Measurements from ENCODE around the gene GPR55. TPM values are rescaled to one million over a fixed set of nuclear protein-coding genes. Genes with fewer than 3 reads are reported as not detected.

Gene GPR55
- total RNA-seq, 1 experiment from 2014 or later: not detected

DNA sequence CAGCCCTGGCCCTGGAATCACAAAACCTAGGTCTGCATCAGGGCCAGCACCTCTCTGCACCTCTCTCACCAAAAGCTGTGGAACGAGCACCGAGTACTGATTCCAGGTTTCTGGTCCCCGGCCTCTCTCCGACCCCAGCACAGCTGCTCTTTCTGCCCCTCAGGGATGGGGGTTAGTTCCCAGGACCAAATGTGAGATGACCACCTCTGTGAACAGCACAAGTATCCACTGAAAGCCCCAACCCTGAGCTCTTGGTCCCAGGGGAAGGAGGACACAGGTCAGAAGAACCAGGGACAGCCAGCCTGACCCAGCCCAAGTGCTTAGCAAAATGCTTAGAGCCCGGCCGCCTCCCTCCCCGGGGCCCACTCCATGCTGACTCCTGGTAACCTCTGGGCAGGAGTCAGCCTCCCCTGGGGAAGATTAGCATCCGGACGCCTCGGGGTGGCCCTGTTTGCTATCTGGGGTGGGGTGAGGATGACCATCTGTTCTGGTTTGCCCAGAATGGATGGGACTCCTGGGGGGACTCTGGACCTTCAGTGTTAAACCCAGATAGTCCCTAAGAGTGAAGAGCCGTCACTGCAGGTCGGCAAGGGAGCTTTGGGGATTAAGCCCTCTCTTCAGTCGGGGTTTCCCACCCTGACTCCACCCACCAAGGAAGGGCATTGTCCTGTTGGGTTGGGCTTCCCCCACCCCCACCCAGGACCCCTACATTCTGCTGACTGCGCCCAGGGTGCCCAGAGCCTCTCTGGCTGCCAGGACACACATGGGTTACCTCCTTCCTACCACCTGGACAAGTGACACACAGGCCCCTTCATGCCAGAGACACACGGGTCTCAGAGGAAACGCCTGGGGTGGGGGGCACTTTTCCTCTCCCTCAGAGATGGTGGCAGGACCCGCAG is 9.4 kb upstream of the GPR55 start:
- Histone ChIP-seq H3K4me2 (ENCODE audit: insufficient read depth, insufficient read length, low read length) (no peak overlapping the region), H2BK5ac (ENCODE audit: insufficient read length, low read length) (no peak overlapping the region), H2BK12ac (ENCODE audit: insufficient read length, low read depth, low read length) (no peak overlapping the region), H3K9me3 (ENCODE audit: control insufficient read depth, low read depth, low read length) (no peaks in the 10 kb centered on the region), H3K4ac (ENCODE audit: low read depth, low read length) (no peak overlapping the region), H3K56ac (ENCODE audit: insufficient read length, low read depth, low read length) (no peak overlapping the region), H2BK20ac (ENCODE audit: low read depth, low read length, poor library complexity, severe bottlenecking) (no peak overlapping the region), H2AK5ac (ENCODE audit: insufficient read length, low read length) (no peak overlapping the region), H4K20me1 (ENCODE audit: control insufficient read depth, insufficient read depth, insufficient read length) (no peaks in the 10 kb centered on the region), H3K4me1 (ENCODE audit: insufficient read depth, low read length) (peaks cover 2% of the 10 kb centered on the region; the same call in 1 of the 2 replicates), H3K9ac (ENCODE audit: extremely low read depth, insufficient read length, low read length) (no peak overlapping the region), H3T11ph (ENCODE audit: low read length) (no peak overlapping the region), H2BK15ac (ENCODE audit: low read depth, low read length) (no peak overlapping the region), H3K18ac (ENCODE audit: insufficient read length, low read depth, low read length) (no peak overlapping the region), H3K14ac (ENCODE audit: insufficient read depth, low read length) (no peak overlapping the region), H3K23ac (ENCODE audit: insufficient read length, low read depth, low read length) (no peak overlapping the region), H4K5ac (ENCODE audit: insufficient read length, low read depth, low read length) (no peak overlapping the region), H3K27me3 (ENCODE audit: insufficient read depth, low read length) (no peaks in the 10 kb centered on the region), H4K8ac (replicated peaks; ENCODE audit: insufficient read length, low read depth, low read length) (no peak overlapping the region), H2BK120ac (ENCODE audit: low read depth, low read length, poor library complexity, severe bottlenecking) (no peak overlapping the region), H3K79me1 (ENCODE audit: insufficient read depth, low read depth, low read length, poor library complexity, severe bottlenecking) (no peaks in the 10 kb centered on the region), H3K23me2 (ENCODE audit: insufficient read length, low read depth, low read length, poor library complexity, severe bottlenecking) (no peaks in the 10 kb centered on the region), H3K27ac (ENCODE audit: insufficient read length, low read depth, low read length) (no peak overlapping the region), H3K79me2 (ENCODE audit: insufficient read depth, low read length) (no peaks in the 10 kb centered on the region), H2AFZ (ENCODE audit: low read length) (no peak overlapping the region), H4K91ac (ENCODE audit: insufficient read length, low read depth, low read length) (no peak overlapping the region)
- Mint-ChIP-seq H3K4me3 (no peak overlapping the region), H3K9me3 (peaks cover 18 to 27% of the 10 kb centered on the region in 2 experiments), H3K4me1 (peaks cover 7 to 19% of the 10 kb centered on the region in 2 experiments), H3K27me3 (ENCODE audit: low read depth) (peaks cover 2% of the 10 kb centered on the region; the same call in 1 of the 2 replicates), H3K36me3 (ENCODE audit: insufficient read depth in 1 of 3, low read depth in 3 of 3) (peaks cover 4 to 14% (median 6%) of the 10 kb centered on the region in 3 experiments; a peak in 5 of 7 replicates), H3K27ac (no peak overlapping the region)
- no CpG with 5 or more reads among the region's 17 CpGs for WGBS (ENCODE audit: extremely low coverage, insufficient read length, low lambda C conversion rate)
- TF ChIP-seq, protein P1, sequence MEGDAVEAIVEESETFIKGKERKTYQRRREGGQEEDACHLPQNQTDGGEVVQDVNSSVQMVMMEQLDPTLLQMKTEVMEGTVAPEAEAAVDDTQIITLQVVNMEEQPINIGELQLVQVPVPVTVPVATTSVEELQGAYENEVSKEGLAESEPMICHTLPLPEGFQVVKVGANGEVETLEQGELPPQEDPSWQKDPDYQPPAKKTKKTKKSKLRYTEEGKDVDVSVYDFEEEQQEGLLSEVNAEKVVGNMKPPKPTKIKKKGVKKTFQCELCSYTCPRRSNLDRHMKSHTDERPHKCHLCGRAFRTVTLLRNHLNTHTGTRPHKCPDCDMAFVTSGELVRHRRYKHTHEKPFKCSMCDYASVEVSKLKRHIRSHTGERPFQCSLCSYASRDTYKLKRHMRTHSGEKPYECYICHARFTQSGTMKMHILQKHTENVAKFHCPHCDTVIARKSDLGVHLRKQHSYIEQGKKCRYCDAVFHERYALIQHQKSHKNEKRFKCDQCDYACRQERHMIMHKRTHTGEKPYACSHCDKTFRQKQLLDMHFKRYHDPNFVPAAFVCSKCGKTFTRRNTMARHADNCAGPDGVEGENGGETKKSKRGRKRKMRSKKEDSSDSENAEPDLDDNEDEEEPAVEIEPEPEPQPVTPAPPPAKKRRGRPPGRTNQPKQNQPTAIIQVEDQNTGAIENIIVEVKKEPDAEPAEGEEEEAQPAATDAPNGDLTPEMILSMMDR (conservative IDR thresholded peaks at IDR 0.05): no peak
- DNase-seq: no peak
